Muscle of back (tissue), 11 donors: ENCODE data around the gene RPL32. TPM values are rescaled to one million over a fixed set of nuclear protein-coding genes. Genes with fewer than 3 reads are reported as not detected.
"Not testable (repeated sequence)": the region's sequence is repeated elsewhere in the genome, so short reads cannot be mapped to it uniquely, and the experiment has no call there.

ENCODE experiments used
- DNase-seq, 3 donors: peaks; one replicate each; pipeline versions ENCODE4 v3.0.0 to v3.0.0-alpha.2; 2013
- polyA plus RNA-seq, 10 donors: library from polyadenylated mRNA; unstranded; fragments of 120-200 nt; gene quantifications; one replicate each; pipeline ENCODE4 v1.2.1, GENCODE V29; 2013; ENCODE audit not compliant: insufficient read length in 10 of 10

RPL32 gene
- polyA plus RNA-seq, 10 donors = 2,887 to 3,662 (median 3,117) TPM

DNA sequence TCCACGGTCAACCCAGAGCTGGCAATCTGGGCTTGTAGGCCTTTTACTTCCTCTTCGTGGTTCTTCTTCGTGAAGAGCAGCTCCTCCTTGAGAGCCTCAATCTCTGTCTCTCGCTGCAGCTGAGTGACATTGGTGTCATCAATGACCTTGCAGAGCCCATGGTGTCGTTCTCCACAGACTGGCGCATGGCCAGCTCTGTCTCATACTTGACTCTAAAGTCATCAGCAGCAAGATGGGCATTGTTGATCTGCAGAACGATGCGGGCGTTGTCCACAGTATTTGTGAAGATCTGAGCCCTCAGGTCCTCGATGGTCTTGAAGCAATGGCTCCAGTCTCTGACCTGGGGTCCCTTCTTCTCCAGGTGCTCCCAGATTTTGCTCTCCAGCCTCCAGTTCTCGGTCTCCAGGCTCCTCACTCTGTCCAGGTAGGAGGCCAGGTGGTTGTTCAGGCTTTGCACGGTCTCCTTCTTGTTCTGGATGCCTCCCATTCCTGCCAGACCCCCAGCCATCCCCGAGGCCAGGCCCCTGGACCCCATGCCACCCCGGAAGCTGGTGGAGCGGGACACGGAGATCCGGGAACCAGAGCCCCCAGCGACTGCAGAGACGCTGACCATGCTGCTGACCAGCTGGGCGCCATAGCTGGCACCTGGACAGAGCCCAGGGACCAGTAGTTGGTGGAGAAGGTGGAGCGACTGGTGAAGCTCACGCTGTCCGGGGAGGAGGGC, 53.2 kb downstream of the RPL32 start:
- DNase-seq = not testable (repeated sequence)

DNA sequence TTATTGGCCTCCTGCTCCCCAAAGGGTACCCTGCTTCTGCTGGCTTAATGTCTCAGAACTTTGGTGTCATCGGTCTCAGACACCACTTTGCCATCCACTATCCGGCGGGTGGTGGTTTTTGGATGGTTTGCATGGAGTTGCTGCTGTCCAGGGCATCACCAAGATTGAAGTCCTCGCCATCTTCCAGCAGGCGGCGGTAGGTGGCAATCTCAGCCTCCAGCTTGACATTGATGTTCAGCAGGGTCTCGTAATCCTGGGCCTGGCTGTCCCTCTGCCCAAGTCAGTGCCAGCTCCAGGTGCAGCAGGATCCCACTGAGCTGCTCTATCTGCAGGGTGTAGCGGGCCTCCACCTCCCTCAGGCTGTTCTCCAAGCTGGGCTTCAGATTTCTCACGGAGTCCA, 54.0 kb downstream of the RPL32 start:
- peak in 2 of 3 donors; percentile 22 to 61 for DNase-seq

DNA sequence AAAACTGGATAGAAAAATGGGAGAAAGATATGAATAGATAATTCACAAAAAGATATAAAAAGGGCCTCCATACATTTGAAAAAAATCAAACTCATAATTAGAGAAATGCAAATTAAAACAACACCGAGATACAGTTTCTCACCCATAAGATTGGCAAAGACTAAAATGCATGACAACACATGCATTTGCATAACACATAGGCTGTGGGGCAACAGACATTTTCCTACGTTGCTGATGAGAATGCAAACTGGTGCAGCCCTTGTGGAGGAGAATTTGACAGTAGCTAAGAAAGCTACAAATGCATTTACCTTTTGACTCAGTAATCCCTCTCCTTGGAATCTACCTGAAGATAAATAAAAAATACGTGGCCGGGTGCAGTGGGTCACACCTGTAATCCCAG, 56.3 kb downstream of the RPL32 start:
- no peak for DNase-seq

Other genes starting within 250 kb of the RPL32 start
- gene RAF1, start 177.4 kb downstream of the RPL32 start, polyA plus RNA-seq = 100 to 1,000 TPM in 4 of 10 donors, 10 to 100 TPM in 6; 75.9 to 116 (median 94.7) TPM
- gene TMEM40, start 82.3 kb downstream of the RPL32 start, polyA plus RNA-seq = 10 to 100 TPM; 10.3 to 26.6 (median 18.5) TPM
- gene CAND2, start 44.9 kb downstream of the RPL32 start, polyA plus RNA-seq = 10 to 100 TPM; 20.0 to 43.7 (median 40.0) TPM
- 10 to 100 TPM; 35.2 to 45.2 (median 40.9) TPM for gene IQSEC1, start 231.9 kb upstream of the RPL32 start, polyA plus RNA-seq